Coronary artery (tissue), 2 donors: ENCODE data around the gene DCUN1D3.
A peak's percentile ranks its signal among the peaks of the same experiment; 100 is the strongest.

Experiments
- DNase-seq: peaks from one replicate; pipeline ENCODE4 v3.0.0-alpha.2; 2017; ENCODE audit warnings: low spot score
- H3K27ac ChIP-seq, 2 donors: fragments of 200-600 bp; sonication (generic); one replicate each; pipeline ENCODE4 v1.5.1; 2016 to 2019
- H3K4me3 ChIP-seq: fragments of 200-600 bp; sonication (generic); 2 replicates; pipeline ENCODE4 v1.5.1; 2016; ENCODE audit warnings: mild to moderate bottlenecking, moderate library complexity
- CTCF ChIP-seq: fragments of 200-600 bp; sonication (generic); IDR thresholded peaks from one replicate; pipeline ENCODE4 v1.5.1; 2019; ENCODE audit warnings: antibody characterized with exemption

The DCUN1D3 gene

GRCh38 chr16:20880867-20881502, 19.2 kb downstream of the DCUN1D3 start:
- Histone ChIP-seq H3K4me3 (no peak overlapping the region), H3K27ac (peak overlapping the region; percentile 25 to 87)
- DNase-seq, result no peak
- no peak for TF ChIP-seq CTCF

- TF ChIP-seq CTCF, result no peak
- H3K4me3 ChIP-seq, result peak overlapping the region; percentile 34
- peak overlapping the region; percentile 86 to 87 for H3K27ac ChIP-seq
- DNase-seq, result no peak
These were observed 20.8 kb downstream of the DCUN1D3 start for GRCh38 chr16:20879175-20880040.

GRCh38 chr16:20878682-20879147, 21.4 kb downstream of the DCUN1D3 start:
- TF ChIP-seq CTCF, result no peak
- DNase-seq, result no peak
- H3K4me3 ChIP-seq, result peak overlapping the region; percentile 34
- peak overlapping the region; percentile 86 to 87 for H3K27ac ChIP-seq

GRCh38 chr16:20875355-20875650, 24.9 kb downstream of the DCUN1D3 start:
- no peak for TF ChIP-seq CTCF
- no peak for DNase-seq
- Histone ChIP-seq H3K27ac (no peak overlapping the region), H3K4me3 (no peak overlapping the region)

GRCh38 chr16:20874088-20874581, 26.0 kb downstream of the DCUN1D3 start:
- no peak for TF ChIP-seq CTCF
- Histone ChIP-seq H3K27ac (peak overlapping the region in 1 of 2 donors; percentile 8), H3K4me3 (no peak overlapping the region)
- DNase-seq, result no peak

- no peak for DNase-seq
- H3K4me3 ChIP-seq, result no peak overlapping the region
- H3K27ac ChIP-seq, result peak overlapping the region in 1 of 2 donors; percentile 60
- TF ChIP-seq CTCF, result no peak
These were observed 26.8 kb downstream of the DCUN1D3 start for GRCh38 chr16:20873331-20873730.
